ENCODE data around the gene KRT15.

The KRT15 gene

GRCh38 chr17:41499714-41500113 lies 19.0 kb downstream of the KRT15 start:
- TF ChIP-seq, protein P1, sequence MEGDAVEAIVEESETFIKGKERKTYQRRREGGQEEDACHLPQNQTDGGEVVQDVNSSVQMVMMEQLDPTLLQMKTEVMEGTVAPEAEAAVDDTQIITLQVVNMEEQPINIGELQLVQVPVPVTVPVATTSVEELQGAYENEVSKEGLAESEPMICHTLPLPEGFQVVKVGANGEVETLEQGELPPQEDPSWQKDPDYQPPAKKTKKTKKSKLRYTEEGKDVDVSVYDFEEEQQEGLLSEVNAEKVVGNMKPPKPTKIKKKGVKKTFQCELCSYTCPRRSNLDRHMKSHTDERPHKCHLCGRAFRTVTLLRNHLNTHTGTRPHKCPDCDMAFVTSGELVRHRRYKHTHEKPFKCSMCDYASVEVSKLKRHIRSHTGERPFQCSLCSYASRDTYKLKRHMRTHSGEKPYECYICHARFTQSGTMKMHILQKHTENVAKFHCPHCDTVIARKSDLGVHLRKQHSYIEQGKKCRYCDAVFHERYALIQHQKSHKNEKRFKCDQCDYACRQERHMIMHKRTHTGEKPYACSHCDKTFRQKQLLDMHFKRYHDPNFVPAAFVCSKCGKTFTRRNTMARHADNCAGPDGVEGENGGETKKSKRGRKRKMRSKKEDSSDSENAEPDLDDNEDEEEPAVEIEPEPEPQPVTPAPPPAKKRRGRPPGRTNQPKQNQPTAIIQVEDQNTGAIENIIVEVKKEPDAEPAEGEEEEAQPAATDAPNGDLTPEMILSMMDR (IDR thresholded peaks at IDR 0.05; ENCODE audit: low read length): no peak
- no peak for TF ChIP-seq EZH2 (IDR thresholded peaks at IDR 0.05; ENCODE audit: borderline replicate concordance, low read length)
- H3K79me2 ChIP-seq (ENCODE audit: insufficient read depth, low read length): no peaks in the 10 kb centered on the region
- no peak overlapping the region for H3K4me3 ChIP-seq (ENCODE audit: low read depth, low read length, poor library complexity, severe bottlenecking)
- H3K9me2 ChIP-seq (ENCODE audit: low read depth, low read length): no peaks in the 10 kb centered on the region
- H4K20me1 ChIP-seq (ENCODE audit: insufficient read depth, low read length): no peaks in the 10 kb centered on the region
- no peak overlapping the region for H3K9ac ChIP-seq (ENCODE audit: low read length)
- H3K4me2 ChIP-seq (ENCODE audit: low read length): no peak overlapping the region
- no peaks in the 10 kb centered on the region for H3F3A ChIP-seq (ENCODE audit: insufficient read depth, low read length)
- no peaks in the 10 kb centered on the region for H3K36me3 ChIP-seq (ENCODE audit: insufficient read depth, low read length)
- H3K9me3 ChIP-seq (ENCODE audit: low read length): no peaks in the 10 kb centered on the region
- H3K4me1 ChIP-seq (ENCODE audit: insufficient read depth, low read length, severe bottlenecking): no peaks in the 10 kb centered on the region
- no peak overlapping the region for H3K27ac ChIP-seq (ENCODE audit: low read depth, low read length, poor library complexity, severe bottlenecking)
- H3K27me3 ChIP-seq (ENCODE audit: insufficient read depth, low read length): no peaks in the 10 kb centered on the region; the same call in 1 of the 2 replicates
- H2AFZ ChIP-seq (ENCODE audit: low read length): no peak overlapping the region

DNA sequence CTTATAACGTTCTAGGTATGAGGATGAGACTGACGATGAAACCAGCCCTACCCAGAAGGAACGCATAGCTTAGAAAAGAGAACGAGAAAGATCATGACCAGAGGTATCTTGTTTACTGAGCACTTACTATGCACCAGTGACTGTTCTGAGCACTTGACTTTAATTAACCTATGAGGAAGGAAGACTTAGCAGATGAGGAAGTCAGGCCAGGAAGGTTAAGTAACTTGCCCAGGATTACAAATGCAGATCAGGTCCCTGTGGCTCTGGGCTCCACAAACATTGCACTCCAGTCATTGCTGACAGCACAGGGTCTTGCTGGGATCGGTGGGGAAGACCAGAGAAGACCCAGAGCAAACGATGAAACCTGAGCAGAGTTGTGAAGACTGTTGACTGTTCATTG lies 20.4 kb downstream of the KRT15 start:
- Histone ChIP-seq H3K9me2 (ENCODE audit: low read depth, low read length) (no peaks in the 10 kb centered on the region), H3K27ac (ENCODE audit: low read depth, low read length, poor library complexity, severe bottlenecking) (no peak overlapping the region), H4K20me1 (ENCODE audit: insufficient read depth, low read length) (no peaks in the 10 kb centered on the region), H3K4me3 (ENCODE audit: low read depth, low read length, poor library complexity, severe bottlenecking) (no peak overlapping the region), H3K27me3 (ENCODE audit: insufficient read depth, low read length) (peaks cover 3% of the 10 kb centered on the region; the same call in 1 of the 2 replicates), H3K9ac (ENCODE audit: low read length) (no peak overlapping the region), H3K9me3 (ENCODE audit: low read length) (no peaks in the 10 kb centered on the region), H3K4me1 (ENCODE audit: insufficient read depth, low read length, severe bottlenecking) (no peaks in the 10 kb centered on the region), H3F3A (ENCODE audit: insufficient read depth, low read length) (no peaks in the 10 kb centered on the region), H3K79me2 (ENCODE audit: insufficient read depth, low read length) (no peaks in the 10 kb centered on the region), H3K36me3 (ENCODE audit: insufficient read depth, low read length) (no peaks in the 10 kb centered on the region), H3K4me2 (ENCODE audit: low read length) (no peak overlapping the region), H2AFZ (ENCODE audit: low read length) (no peak overlapping the region)
- TF ChIP-seq EZH2 (IDR thresholded peaks at IDR 0.05; ENCODE audit: borderline replicate concordance, low read length): no peak
- TF ChIP-seq, protein P1 (IDR thresholded peaks at IDR 0.05; ENCODE audit: low read length): no peak

DNA sequence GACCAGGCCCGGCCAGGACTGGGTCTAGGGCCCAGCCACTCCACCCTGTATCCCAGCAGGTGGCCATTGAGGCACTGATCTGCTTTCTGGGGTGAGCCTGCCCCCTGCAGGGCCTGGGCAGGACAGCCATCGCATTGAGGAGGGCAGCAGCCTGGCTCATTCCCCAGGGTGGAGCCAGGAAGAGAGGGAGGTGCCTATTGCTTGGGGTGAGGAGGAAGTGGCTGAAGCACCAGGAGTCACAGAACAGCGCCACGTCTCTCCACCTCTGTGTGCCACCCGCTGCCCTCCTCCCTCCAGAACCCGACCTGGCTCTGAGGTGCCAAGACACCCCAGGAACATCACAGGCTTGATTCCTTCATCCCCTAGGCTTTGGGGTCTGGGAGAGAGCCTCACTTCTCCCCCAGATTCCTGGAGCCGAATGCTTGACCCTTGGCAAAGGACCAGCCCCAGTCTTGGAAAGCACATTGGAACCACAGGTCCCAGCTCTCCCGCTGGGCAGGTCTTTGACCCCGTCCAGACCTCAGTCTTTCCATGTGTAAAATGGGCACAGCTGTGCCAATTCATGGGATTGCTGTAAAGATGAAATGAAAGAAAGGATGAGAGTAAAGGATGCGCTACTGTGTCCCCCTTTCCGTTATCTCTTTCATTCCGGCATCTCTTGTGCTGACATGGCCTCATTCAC lies 21.7 kb downstream of the KRT15 start:
- no peaks in the 10 kb centered on the region for H3F3A ChIP-seq (ENCODE audit: insufficient read depth, low read length)
- H2AFZ ChIP-seq (ENCODE audit: low read length): no peak overlapping the region
- H3K9me2 ChIP-seq (ENCODE audit: low read depth, low read length): no peaks in the 10 kb centered on the region
- H3K9me3 ChIP-seq (ENCODE audit: low read length): no peaks in the 10 kb centered on the region
- no peak overlapping the region for H3K4me2 ChIP-seq (ENCODE audit: low read length)
- peaks cover 7% of the 10 kb centered on the region; the same call in 1 of the 2 replicates for H3K27me3 ChIP-seq (ENCODE audit: insufficient read depth, low read length)
- H3K36me3 ChIP-seq (ENCODE audit: insufficient read depth, low read length): no peaks in the 10 kb centered on the region
- H3K27ac ChIP-seq (ENCODE audit: low read depth, low read length, poor library complexity, severe bottlenecking): no peak overlapping the region
- no peaks in the 10 kb centered on the region for H3K4me1 ChIP-seq (ENCODE audit: insufficient read depth, low read length, severe bottlenecking)
- no peak for TF ChIP-seq EZH2 (IDR thresholded peaks at IDR 0.05; ENCODE audit: borderline replicate concordance, low read length)
- TF ChIP-seq, protein P1 (IDR thresholded peaks at IDR 0.05; ENCODE audit: low read length): peak; percentile 48; the same call in 1 of the 2 replicates
- H3K4me3 ChIP-seq (ENCODE audit: low read depth, low read length, poor library complexity, severe bottlenecking): no peak overlapping the region
- no peaks in the 10 kb centered on the region for H4K20me1 ChIP-seq (ENCODE audit: insufficient read depth, low read length)
- no peaks in the 10 kb centered on the region for H3K79me2 ChIP-seq (ENCODE audit: insufficient read depth, low read length)
- no peak overlapping the region for H3K9ac ChIP-seq (ENCODE audit: low read length)

Data from OCI-LY1 (cell line).